NOMO-1 (cell line): ENCODE results near the gene WIPF1.

Experiments used
- DNase-seq, 2 experiments: peaks; one replicate each; lab custom pipeline; 2025; ENCODE audit not compliant: unreplicated experiment in 2 of 2; lab: John Stamatoyannopoulos, UW

The WIPF1 gene

GRCh38 chr2:174546519-174547506 is 50.8 kb downstream of the WIPF1 start:
- peak; percentile 8 to 18 for DNase-seq

DNA sequence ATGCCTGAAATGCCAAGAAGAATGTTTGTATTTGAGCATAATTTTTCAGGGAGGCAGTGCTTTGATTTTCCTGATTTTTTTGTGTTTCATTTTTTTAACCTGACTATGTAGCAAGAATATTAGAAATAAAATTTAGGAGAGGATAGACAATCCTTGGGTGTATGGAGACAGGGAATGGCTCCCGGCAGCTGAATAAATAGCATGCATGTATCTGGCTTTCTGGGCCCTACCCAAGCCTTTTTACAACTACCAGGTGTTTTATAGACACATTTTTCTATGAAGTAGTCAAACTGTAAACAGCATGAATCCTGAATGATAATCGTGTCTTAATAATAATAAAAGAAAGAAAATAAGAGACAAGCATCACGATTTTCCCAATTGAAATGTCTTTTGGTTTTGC is 52.4 kb downstream of the WIPF1 start:
- DNase-seq = no peak

DNA sequence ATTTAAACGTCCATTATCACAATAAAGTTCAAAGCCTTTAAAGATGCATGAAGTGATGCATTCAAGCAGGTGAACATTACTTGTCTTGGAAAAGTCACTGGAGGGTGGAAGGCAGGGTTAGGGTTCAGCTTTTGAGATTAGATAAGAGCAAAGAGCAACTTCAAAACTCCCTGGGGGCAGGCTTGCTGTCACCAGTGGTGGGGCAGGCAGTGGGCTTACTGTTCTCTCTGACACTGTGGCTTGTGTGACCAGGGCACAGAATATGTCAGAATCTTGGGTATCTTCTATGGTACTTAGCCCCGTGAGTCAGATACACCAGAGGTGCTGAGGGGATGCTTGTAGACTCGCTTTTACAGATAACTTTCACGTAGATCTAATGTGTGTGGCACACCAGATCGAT is 52.8 kb downstream of the WIPF1 start:
- DNase-seq = no peak

DNA sequence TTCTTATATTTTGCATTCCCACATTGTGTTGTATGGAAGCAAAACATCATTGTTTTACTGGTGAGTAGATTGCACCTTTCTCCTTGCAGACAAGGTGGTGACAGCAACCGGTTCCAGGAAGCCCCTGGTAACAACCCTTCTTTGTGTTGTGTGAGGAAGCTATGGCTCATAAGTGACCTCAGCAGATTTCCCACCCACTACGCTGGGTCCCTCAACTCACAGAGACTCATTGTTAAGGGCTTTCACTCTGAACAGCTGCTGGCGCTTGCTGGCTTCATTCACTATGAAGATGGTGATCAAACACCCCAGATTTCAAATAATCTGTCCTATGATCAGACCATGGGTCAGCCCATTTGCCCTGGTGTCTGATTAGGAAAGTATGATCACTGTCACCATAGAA is 53.4 kb downstream of the WIPF1 start:
- no peak for DNase-seq

- DNase-seq = no peak
These were observed 56.7 kb downstream of the WIPF1 start for GRCh38 chr2:174540893-174541292.

DNA sequence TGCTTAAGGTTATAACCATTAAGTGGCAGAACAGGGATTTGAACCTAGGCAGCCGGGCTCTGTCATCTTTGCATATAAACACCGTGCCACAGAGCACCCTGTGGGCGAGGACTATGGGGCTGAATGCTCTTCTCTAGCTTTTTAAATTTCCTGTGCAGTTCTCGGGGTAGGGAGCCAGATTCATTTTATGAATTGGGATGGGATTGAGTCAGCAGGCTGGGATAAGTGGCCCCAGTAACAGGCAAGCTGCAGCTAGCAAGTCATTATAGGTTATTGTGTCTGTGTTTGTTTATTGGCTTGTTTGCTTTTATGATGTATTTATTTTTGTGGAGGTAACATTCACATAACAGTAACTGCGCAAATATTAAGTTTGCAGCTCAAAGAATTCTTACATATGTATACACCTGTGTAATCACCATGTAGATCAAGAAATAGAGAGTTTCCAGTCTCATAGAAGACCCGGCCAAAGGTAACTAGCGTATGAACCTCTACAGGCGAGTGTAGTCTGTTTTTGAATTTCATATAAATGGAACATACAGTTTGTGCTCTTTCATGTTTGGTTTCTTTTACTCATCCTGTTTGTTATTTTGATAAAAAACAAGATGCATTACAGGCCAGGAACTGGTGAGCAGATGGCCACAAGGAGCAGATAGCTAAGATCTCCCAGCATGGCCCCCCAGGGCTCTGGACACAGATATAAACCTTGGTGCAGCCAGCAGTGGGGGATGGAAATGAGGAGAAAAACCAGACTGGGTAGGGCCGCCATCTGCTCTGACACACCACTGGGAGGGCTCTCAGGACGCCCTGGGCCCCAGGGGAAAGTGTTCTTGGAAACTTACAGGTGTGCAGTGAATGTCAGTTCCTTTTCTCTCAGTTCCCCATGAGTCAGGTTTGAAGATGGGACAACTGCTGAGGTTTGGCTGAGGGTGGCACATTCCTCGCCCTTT is 61.6 kb downstream of the WIPF1 start:
- DNase-seq = no peak

GRCh38 chr2:174535083-174535482 is 62.5 kb downstream of the WIPF1 start:
- DNase-seq = no peak

DNA sequence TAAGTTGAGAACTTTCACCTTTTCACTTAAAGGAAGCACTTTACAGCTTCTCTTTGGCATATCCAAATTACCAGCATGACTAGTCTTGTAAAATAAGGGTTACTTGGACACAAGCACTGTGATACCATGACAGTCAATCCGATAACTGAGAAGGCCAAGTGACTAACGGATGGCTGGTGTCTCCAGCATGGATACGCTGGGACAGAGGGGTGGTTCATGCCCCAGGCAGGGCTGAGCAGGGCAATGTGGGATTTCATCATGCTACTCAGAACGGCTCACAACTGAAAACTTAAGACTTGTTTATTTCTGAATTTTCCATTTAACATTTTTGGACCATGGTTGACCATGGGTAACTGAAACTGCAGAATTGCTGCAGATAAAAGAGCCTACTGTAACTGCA is 67.7 kb downstream of the WIPF1 start:
- DNase-seq = no peak

GRCh38 chr2:174527959-174528358 is 69.6 kb downstream of the WIPF1 start:
- no peak for DNase-seq

DNA sequence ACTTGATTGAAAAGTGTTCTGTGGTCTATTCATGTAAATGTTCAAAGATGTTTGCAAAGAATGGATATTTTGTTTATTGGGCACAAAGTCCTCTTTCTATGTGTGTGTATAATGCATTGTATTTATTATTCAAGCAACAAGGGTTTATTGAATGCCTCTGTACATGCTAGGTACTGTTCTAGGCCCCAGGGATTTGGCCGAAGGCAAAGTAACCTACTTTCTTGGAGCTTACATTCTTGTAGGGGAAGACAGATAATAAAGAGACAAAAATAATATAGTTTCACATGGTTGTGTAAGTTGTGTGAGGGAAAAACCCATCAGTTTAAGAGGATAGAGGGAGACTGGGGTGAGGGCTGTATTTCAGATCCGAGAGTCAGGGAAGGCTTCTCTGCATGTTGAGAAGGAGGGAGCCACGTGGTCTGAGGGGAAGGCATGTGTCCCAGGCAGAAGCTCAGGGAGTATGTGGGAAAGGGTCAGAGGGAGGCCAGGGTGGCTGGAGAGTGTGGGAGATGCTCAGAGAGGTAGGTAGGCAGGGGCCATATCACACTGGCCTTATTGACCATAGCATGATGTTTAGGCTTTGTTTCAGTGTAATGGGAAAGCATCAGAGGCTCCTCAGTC is 70.4 kb downstream of the WIPF1 start:
- no peak for DNase-seq

GRCh38 chr2:174524527-174524926 is 73.1 kb downstream of the WIPF1 start:
- peak; percentile 45 to 77 for DNase-seq

- DNase-seq = peak; percentile 41 to 82
These were observed 75.1 kb downstream of the WIPF1 start for GRCh38 chr2:174522553-174522952.

DNA sequence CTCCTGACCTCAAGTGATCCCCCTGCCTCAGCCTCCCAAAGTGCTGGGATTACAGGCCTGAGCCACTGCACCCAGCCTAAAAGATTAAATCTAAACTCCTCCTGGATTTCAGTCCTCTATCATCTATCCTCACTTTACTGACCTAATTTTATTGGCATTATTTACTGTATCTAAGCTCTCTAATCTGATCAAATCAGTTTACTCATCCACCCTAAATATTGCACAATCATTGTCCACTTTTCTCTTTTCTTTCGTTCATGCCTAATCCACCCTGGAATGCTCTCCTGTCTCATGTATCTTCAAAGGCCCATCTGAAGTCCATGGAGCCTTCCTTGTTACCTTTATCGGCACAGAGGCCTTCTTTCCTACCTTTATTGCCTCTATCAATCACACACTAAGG is 79.2 kb downstream of the WIPF1 start:
- DNase-seq = no peak

DNA sequence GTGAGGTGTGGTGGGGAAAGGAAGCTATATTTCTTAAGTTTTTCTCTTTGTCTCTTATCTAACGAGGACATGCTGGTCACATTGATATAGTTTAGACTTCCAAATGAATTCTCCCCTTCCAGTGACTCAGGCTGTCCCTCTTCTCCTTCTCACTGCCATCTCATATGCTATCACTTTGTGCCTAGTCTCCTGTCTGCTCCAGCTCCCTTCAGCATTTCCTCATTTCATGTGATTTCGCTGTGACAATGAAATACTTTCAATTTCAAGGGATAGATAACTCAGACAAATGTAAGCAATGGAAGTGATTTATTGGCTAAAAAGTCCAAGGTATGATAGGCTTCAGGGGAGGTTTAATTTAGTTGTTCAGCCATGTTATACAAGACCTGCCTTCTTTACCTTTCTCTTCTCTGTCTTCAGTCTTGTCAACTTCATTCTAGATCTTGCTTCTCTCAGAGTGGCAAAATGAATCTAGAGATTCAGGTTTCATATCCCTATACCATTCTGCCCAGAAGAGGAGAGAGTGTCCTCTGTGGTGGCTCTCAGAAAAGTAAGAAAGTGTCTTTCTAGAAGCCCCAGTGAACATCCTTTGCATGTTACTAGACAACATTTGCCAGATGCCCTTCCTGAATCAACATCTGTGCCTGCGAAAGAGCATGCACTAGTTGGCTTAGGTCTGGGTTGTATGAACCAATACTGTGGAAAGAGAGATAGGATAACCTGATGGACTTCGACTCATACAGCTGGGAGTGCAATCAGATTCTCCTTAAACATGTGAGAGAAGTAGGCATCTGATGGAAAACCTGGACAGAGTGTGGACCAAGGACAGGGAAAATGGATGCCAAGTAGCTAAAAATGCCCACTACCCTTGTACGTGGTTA is 80.9 kb downstream of the WIPF1 start:
- DNase-seq = peak in 1 of 2 experiments; percentile 46

DNA sequence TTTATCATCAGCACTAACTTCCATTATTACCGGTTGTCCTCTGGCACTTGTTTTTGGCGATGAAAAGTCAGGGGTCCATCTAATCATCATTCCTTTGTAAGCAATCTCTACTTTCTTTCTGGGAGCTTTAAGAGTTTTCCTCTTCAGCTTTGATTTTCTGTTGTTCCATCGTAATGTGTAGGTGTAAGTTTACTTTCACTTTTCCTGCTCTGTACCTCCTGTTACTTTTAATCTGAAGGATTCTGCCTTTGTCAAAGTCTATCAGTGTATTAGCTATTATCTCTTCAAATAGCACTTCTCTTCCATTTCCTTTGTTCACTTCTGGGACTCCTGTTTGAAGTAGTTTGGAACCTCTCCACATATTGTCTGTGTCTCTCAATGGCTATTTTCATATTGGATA is 85.3 kb downstream of the WIPF1 start:
- no peak for DNase-seq

- DNase-seq = no peak
These were observed 85.9 kb downstream of the WIPF1 start for GRCh38 chr2:174511580-174512260.

DNA sequence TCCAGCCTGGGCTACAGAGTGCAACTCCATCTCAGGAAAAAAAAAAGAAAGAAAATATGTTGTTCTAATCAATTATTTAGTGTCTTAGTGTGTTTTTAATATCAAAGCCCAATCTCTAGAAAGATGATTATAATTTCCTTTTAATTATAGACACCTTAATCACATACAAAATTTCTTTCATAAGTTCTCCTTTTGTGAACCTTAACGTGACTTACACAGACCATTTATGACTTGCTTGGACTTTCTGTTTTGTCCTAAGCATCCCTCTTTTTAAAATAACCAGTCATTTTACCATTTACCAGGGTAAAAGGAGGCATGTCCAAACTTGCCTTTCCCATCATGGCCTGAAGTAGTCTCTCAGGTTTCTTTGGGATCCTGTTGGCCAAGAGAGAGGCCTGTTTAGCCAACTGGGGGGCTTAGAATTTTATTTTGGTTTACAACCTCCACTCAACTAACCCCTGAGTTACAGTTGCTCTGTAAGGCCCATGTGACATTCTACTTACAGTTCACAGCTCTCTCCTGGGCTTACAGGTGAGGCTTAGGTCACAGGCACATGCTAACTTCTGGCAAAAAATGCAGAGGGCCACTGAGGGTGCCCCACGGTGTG is 86.9 kb downstream of the WIPF1 start:
- no peak for DNase-seq
